HCT116 (cell line): ENCODE measurements around the gene RPTOR. TPM values are rescaled to one million over a fixed set of nuclear protein-coding genes. Genes with fewer than 3 reads are reported as not detected.

Experiments
- ATAC-seq: fragments of 200-7000 bp; cut with Tn5 transposase; 2 replicates; pipeline ENCODE4 v1.9.1; 2020; ENCODE audit warnings: mild to moderate bottlenecking, moderate library complexity
- BruUV-seq: library from RNA; stranded (reverse); fragments of 400-500 nt; replicated peaks from 2 replicates; lab custom pipeline; 2021; lab: Mats Ljungman, UMichigan
- CTCF ChIA-PET: fragments of 300-600 bp; sonication (Branson Sonifier 250); formaldehyde crosslinking; loops from one replicate; lab custom pipeline; 2021; ENCODE audit warnings: antibody characterized with exemption; lab: Charles Lee
- POLR2A ChIA-PET: fragments of 300-600, 350-600 bp; sonication (Branson Sonifier 250); formaldehyde crosslinking; loops from one replicate; lab custom pipeline; 2021; ENCODE audit warnings: antibody characterized with exemption; lab: Charles Lee
- RAD21 ChIA-PET, 2 experiments: fragments of 300-600 bp; sonication (Branson Sonifier 250); formaldehyde crosslinking; loops; one replicate each; lab custom pipeline; 2023; ENCODE audit warnings: low total read pairs in 2 of 2; ENCODE audit not compliant: uncharacterized antibody in 2 of 2, unreplicated experiment in 2 of 2, low non-redundant PET in 1 of 2; lab: Charles Lee
- DNase-seq: peaks from one replicate; pipeline ENCODE4 v3.0.0-alpha.2; 2010; ENCODE audit warnings: low read depth, low spot score
- H2AFZ ChIP-seq: fragments of 200-600 bp; shearing (Covaris generic), sonication (generic); 2 replicates; pipeline ENCODE4 v1.6.1; 2017; ENCODE audit warnings: low read depth, mixed run types, mixed read lengths, antibody characterized with exemption, low read length; ENCODE audit not compliant: poor library complexity, severe bottlenecking
- H3K27ac ChIP-seq: 2 replicates; pipeline ENCODE4 v1.5.1; 2012; ENCODE audit warnings: low read depth, low read length
- H3K27me3 ChIP-seq: fragments of 200-600 bp; sonication (generic); 2 replicates; pipeline ENCODE4 v1.6.1; 2016; ENCODE audit warnings: mixed run types, low read length, mixed read lengths; ENCODE audit not compliant: insufficient read depth
- H3K36me3 ChIP-seq, 2 experiments: fragments of 200-500 bp in 1 of 2; fragments of 200-600 bp in 1 of 2; sonication (Bioruptor generic) in 1 of 2; sonication (generic) in 1 of 2; 2 replicates each; pipeline versions ENCODE4 v1.5.1 to v1.6.1; 2014 to 2016; ENCODE audit warnings: low read length in 2 of 2, inconsistent platforms in 1 of 2, mixed read lengths in 1 of 2, mixed run types in 1 of 2; ENCODE audit not compliant: insufficient read depth in 2 of 2, control insufficient read depth in 1 of 2
- H3K4me1 ChIP-seq, 2 experiments: fragments of 200-600 bp in 1 of 2; sonication (generic) in 1 of 2; 2 replicates each; pipeline versions ENCODE4 v1.5.1 to v1.6.1; 2012 to 2017; ENCODE audit warnings: low read length in 2 of 2, inconsistent platforms in 1 of 2, mild to moderate bottlenecking in 1 of 2, mixed read lengths in 1 of 2, mixed run types in 1 of 2, moderate library complexity in 1 of 2; ENCODE audit not compliant: insufficient read depth in 2 of 2, control insufficient read depth in 1 of 2
- H3K4me2 ChIP-seq: fragments of 200-600 bp; sonication (generic); 2 replicates; pipeline ENCODE4 v1.6.1; 2017; ENCODE audit warnings: mixed run types, low read length, mixed read lengths
- H3K4me3 ChIP-seq, 2 experiments: fragments of 200-600 bp in 1 of 2; sonication (generic) in 1 of 2; replicated peaks in 1 of 2; 2 replicates each; pipeline ENCODE4 v1.5.1; 2011 to 2016; ENCODE audit warnings: low read length in 2 of 2, control low read depth in 1 of 2, low read depth in 1 of 2, mild to moderate bottlenecking in 1 of 2, mixed read lengths in 1 of 2, mixed run types in 1 of 2
- H3K79me2 ChIP-seq: fragments of 200-600 bp; sonication (generic); 2 replicates; pipeline ENCODE4 v1.6.1; 2017; ENCODE audit warnings: mild to moderate bottlenecking, mixed run types, low read length, moderate library complexity, mixed read lengths; ENCODE audit not compliant: insufficient read depth
- H3K9ac ChIP-seq: fragments of 200-600 bp; sonication (generic); 2 replicates; pipeline ENCODE4 v1.6.1; 2016; ENCODE audit warnings: low read length, mixed read lengths
- H3K9me2 ChIP-seq: fragments of 200-600 bp; sonication (generic), shearing (Covaris generic); 2 replicates; pipeline ENCODE4 v1.6.1; 2017; ENCODE audit warnings: mixed run types, mild to moderate bottlenecking, moderate library complexity; ENCODE audit not compliant: insufficient read depth
- H3K9me3 ChIP-seq, 2 experiments: fragments of 200-500 bp in 1 of 2; fragments of 200-600 bp in 1 of 2; sonication (Bioruptor generic) in 1 of 2; sonication (generic) in 1 of 2; 2 replicates each; pipeline ENCODE4 v1.6.1; 2014 to 2017; ENCODE audit warnings: low read length in 2 of 2, mixed read lengths in 2 of 2, inconsistent platforms in 1 of 2, low read depth in 1 of 2, mild to moderate bottlenecking in 1 of 2, mixed run types in 1 of 2, moderate library complexity in 1 of 2; ENCODE audit not compliant: control insufficient read depth in 1 of 2, insufficient read depth in 1 of 2
- H4K20me1 ChIP-seq: fragments of 200-600 bp; sonication (generic), shearing (Covaris generic); 2 replicates; pipeline ENCODE4 v1.6.1; 2017; ENCODE audit warnings: mixed run types, mild to moderate bottlenecking, moderate library complexity; ENCODE audit not compliant: insufficient read depth
- ATF3 ChIP-seq: IDR thresholded peaks from 2 replicates; pipeline ENCODE4 v1.6.1; 2012
- CEBPB ChIP-seq: IDR thresholded peaks from 2 replicates; pipeline ENCODE4 v1.6.1; 2012; ENCODE audit warnings: low read depth
- CTCF ChIP-seq, 3 experiments: fragments of 200-600 bp in 1 of 3; sonication (generic) in 1 of 3; IDR thresholded peaks in 2 of 3; conservative IDR thresholded peaks in 1 of 3; 2 replicates each; pipeline ENCODE4 v1.5.1; 2012 to 2017; ENCODE audit warnings: low read depth in 2 of 3, low read length in 2 of 3, antibody characterized with exemption in 1 of 3, borderline replicate concordance in 1 of 3, control low read depth in 1 of 3, mild to moderate bottlenecking in 1 of 3, mixed read lengths in 1 of 3, mixed run types in 1 of 3, moderate library complexity in 1 of 3; ENCODE audit not compliant: insufficient read depth in 1 of 3
- EGR1 ChIP-seq: IDR thresholded peaks from 2 replicates; pipeline ENCODE4 v1.6.1; 2012; ENCODE audit warnings: low read depth
- MAX ChIP-seq: IDR thresholded peaks from 2 replicates; pipeline ENCODE4 v1.6.1; 2012
- POLR2A ChIP-seq: IDR thresholded peaks from 2 replicates; pipeline ENCODE4 v1.7.0; 2011; ENCODE audit warnings: borderline replicate concordance; ENCODE audit not compliant: insufficient read depth, insufficient read length; ENCODE audit errors: extremely low read depth
- REST ChIP-seq: IDR thresholded peaks from 2 replicates; pipeline ENCODE4 v1.6.1; 2012; ENCODE audit warnings: low read depth
- SIN3A ChIP-seq: IDR thresholded peaks from 2 replicates; pipeline ENCODE4 v1.6.1; 2012; ENCODE audit warnings: low read depth
- SP1 ChIP-seq: IDR thresholded peaks from 2 replicates; pipeline ENCODE4 v1.6.1; 2012; ENCODE audit warnings: low read depth
- TCF7L2 ChIP-seq: IDR thresholded peaks from 2 replicates; pipeline ENCODE4 v1.7.0; 2011; ENCODE audit warnings: borderline replicate concordance, inconsistent platforms; ENCODE audit not compliant: insufficient read depth, insufficient read length; ENCODE audit errors: extremely low read depth
- ZFX ChIP-seq: fragments of 450-650 bp; IDR thresholded peaks from 2 replicates; pipeline ENCODE4 v1.6.1; 2017
- intact Hi-C: fragments of 100-400 bp; cut with micrococcal nuclease; formaldehyde crosslinking; loops from 2 replicates; pipeline ENCODE4 v1.10.0; 2022
- total RNA-seq: library from RNA; stranded (reverse); gene quantifications from one replicate; pipeline ENCODE4 v1.2.1, GENCODE V29; 2021; ENCODE audit not compliant: unreplicated experiment

Gene RPTOR
- total RNA-seq, 1 experiment from 2014 or later: 69.5 TPM

GRCh38 chr17:80646328-80646727 is 101.7 kb downstream of the RPTOR start (continued):
- TF ChIP-seq REST (no peak), CEBPB (no peak), EGR1 (no peak), ZFX (no peak), TCF7L2 (no peak), SIN3A (no peak), SP1 (no peak), CTCF (IDR thresholded peaks at IDR 0.05 in 2 of 3, conservative IDR thresholded peaks at IDR 0.05 in 1 of 3; ENCODE audit: borderline replicate concordance in 1 of 3, insufficient read depth in 1 of 3, low read depth in 2 of 3, low read length in 2 of 3) (no peak)

GRCh38 chr17:80647746-80648145 is 103.1 kb downstream of the RPTOR start:
- intact Hi-C loops: no loop called here
- H3K27me3 ChIP-seq: no peaks in the 10 kb centered on the region
- ChIA-PET RAD21 (no interaction called here), POLR2A (no interaction called here)
- TF ChIP-seq TCF7L2: no peak
- TF ChIP-seq EGR1: no peak
- TF ChIP-seq POLR2A: no peak
- no peak for TF ChIP-seq ATF3
- TF ChIP-seq MAX: no peak
- TF ChIP-seq, all 23 proteins: peak for 0
- H3K4me1 ChIP-seq: peaks cover 6 to 31% of the 10 kb centered on the region in 2 experiments; a peak in 3 of 4 replicates
- peaks cover 91% of the 10 kb centered on the region for H3K79me2 ChIP-seq
- H3K27ac ChIP-seq: no peak overlapping the region
- H3K9ac ChIP-seq: no peak overlapping the region
- no peaks in the 10 kb centered on the region for H3K9me3 ChIP-seq
- ATAC-seq (no peak), DNase-seq (no peak)
- H3K36me3 ChIP-seq: no peaks in the 10 kb centered on the region
- CTCF ChIA-PET: interaction anchor here (1.2 kb wide), 1 partner anchor 72 kb away, joined by 3 read pairs; no protein-coding TSS in a partner anchor
- no peak overlapping the region for H2AFZ ChIP-seq
- H4K20me1 ChIP-seq: peaks cover 10% of the 10 kb centered on the region; the same call in 1 of the 2 replicates
- no TSS peak for BruUV-seq
- H3K4me3 ChIP-seq: no peak overlapping the region
- H3K9me2 ChIP-seq: no peaks in the 10 kb centered on the region
- H3K4me2 ChIP-seq: no peak overlapping the region
